HepG2 (cell line): ENCODE data around the gene ERH. TPM values are rescaled to one million over a fixed set of nuclear protein-coding genes. Genes with fewer than 3 reads are reported as not detected.

Experiments
- ATAC-seq: fragments of 200-7000 bp; cut with Tn5 transposase; 3 replicates; pipeline ENCODE4 v1.9.1; 2020; ENCODE audit warnings: mild to moderate bottlenecking, moderate library complexity
- BruUV-seq: library from RNA; stranded (reverse); fragments of 400-500 nt; replicated peaks from 2 replicates; lab custom pipeline; 2021; lab: Mats Ljungman, UMichigan
- CTCF ChIA-PET: fragments of 300-600 bp; formaldehyde crosslinking; extraction: SDS; loops from one replicate; lab custom pipeline; 2021; ENCODE audit warnings: low total read pairs, inconsistent platforms, low intra/inter-chr PET ratio; lab: Yijun Ruan, JAX
- POLR2A ChIA-PET: fragments of 350-600 bp; sonication (Branson Sonifier 250); formaldehyde crosslinking; loops from one replicate; lab custom pipeline; 2020; ENCODE audit warnings: antibody characterized with exemption, inconsistent platforms; lab: Yijun Ruan, JAX
- DNase-seq: peaks from one replicate; pipeline ENCODE4 v3.0.0-alpha.2; 2015; ENCODE audit warnings: low spot score
- FAIRE-seq: peaks from 3 replicates; lab custom pipeline; 2011; peaks lifted over from hg19 to GRCh38; lab: Jason Lieb, UNC
- H2AFZ ChIP-seq: one replicate; pipeline ENCODE4 v1.6.1; 2011; ENCODE audit warnings: low read length, inconsistent platforms
- H3K27ac ChIP-seq: fragments of 300-600 bp; 3 replicates; pipeline ENCODE4 v1.8.0; 2011; ENCODE audit warnings: mixed run types, mild to moderate bottlenecking, mixed read lengths, low read length, inconsistent platforms; ENCODE audit not compliant: insufficient read depth; ENCODE audit errors: extremely low read length
- H3K27me3 ChIP-seq, 2 experiments: fragments of 200-600 bp in 1 of 2; 2 replicates in 1 of 2; 3 replicates in 1 of 2; pipeline versions ENCODE4 v1.6.0 to v1.8.0; 2011; ENCODE audit warnings: low read length in 2 of 2, mild to moderate bottlenecking in 2 of 2, moderate library complexity in 2 of 2, inconsistent platforms in 1 of 2; ENCODE audit not compliant: insufficient read depth in 2 of 2, control insufficient read depth in 1 of 2
- H3K36me3 ChIP-seq, 2 experiments: fragments of 200-600 bp in 1 of 2; replicated peaks in 1 of 2; 2 replicates in 1 of 2; 3 replicates in 1 of 2; pipeline versions ENCODE4 v1.5.1 to v1.8.0; 2011; ENCODE audit warnings: low read length in 2 of 2, inconsistent platforms in 1 of 2; ENCODE audit not compliant: insufficient read depth in 2 of 2, control insufficient read depth in 1 of 2
- H3K4me1 ChIP-seq: 2 replicates; pipeline ENCODE4 v1.5.1; 2012; ENCODE audit warnings: low read length, inconsistent platforms; ENCODE audit not compliant: insufficient read depth
- H3K4me2 ChIP-seq: 2 replicates; pipeline ENCODE4 v1.6.0; 2011; ENCODE audit warnings: low read depth, low read length, inconsistent platforms
- H3K4me3 ChIP-seq, 3 experiments: fragments of 200-600 bp in 1 of 3; sonication (generic), shearing (Covaris generic) in 1 of 3; replicated peaks in 1 of 3; 2 replicates each; pipeline ENCODE4 v1.5.1; 2011 to 2016; ENCODE audit warnings: low read length in 3 of 3, inconsistent platforms in 2 of 3, low read depth in 2 of 3, mild to moderate bottlenecking in 2 of 3, control low read depth in 1 of 3, mixed read lengths in 1 of 3; ENCODE audit not compliant: insufficient read depth in 1 of 3
- H3K79me2 ChIP-seq: one replicate; pipeline ENCODE4 v1.6.1; 2011; ENCODE audit warnings: low read length, inconsistent platforms; ENCODE audit not compliant: insufficient read depth
- H3K9ac ChIP-seq: 2 replicates; pipeline ENCODE4 v1.6.0; 2011; ENCODE audit warnings: mild to moderate bottlenecking, low read depth, low read length, inconsistent platforms; ENCODE audit not compliant: insufficient read depth
- H3K9me3 ChIP-seq: 2 replicates; pipeline ENCODE4 v1.5.1; 2012; ENCODE audit warnings: mild to moderate bottlenecking, low read length
- H4K20me1 ChIP-seq: 2 replicates; pipeline ENCODE4 v1.6.0; 2011; ENCODE audit warnings: inconsistent platforms, mild to moderate bottlenecking, low read length, moderate library complexity; ENCODE audit not compliant: insufficient read depth
- CCDC6 ChIP-seq: sonication (generic); formaldehyde crosslinking; IDR thresholded peaks from 2 replicates; pipeline ENCODE4 v1.8.1; 2022; ENCODE audit warnings: mild to moderate bottlenecking, missing genetic modification reagents, moderate library complexity
- DMAP1 ChIP-seq: IDR thresholded peaks from 2 replicates; pipeline ENCODE4 v1.6.1; 2016
- KLF9 ChIP-seq: IDR thresholded peaks from 2 replicates; pipeline ENCODE4 v1.6.1; 2016; ENCODE audit warnings: low read depth
- MAFF ChIP-seq: IDR thresholded peaks from 2 replicates; pipeline ENCODE4 v1.6.1; 2011; ENCODE audit warnings: low read depth, low read length, improper control_type of control experiment
- MAFK ChIP-seq, 2 experiments: IDR thresholded peaks in 1 of 2; conservative IDR thresholded peaks in 1 of 2; 2 replicates each; pipeline ENCODE4 v1.6.1; 2011; ENCODE audit warnings: improper control_type of control experiment in 2 of 2, low read length in 2 of 2
- NCOA2 ChIP-seq: sonication (generic); formaldehyde crosslinking; IDR thresholded peaks from 2 replicates; pipeline ENCODE4 v1.8.0; 2022; ENCODE audit warnings: inconsistent platforms
- ONECUT2 ChIP-seq: sonication (generic); formaldehyde crosslinking; IDR thresholded peaks from 2 replicates; pipeline ENCODE4 v1.4.0; 2020; ENCODE audit warnings: missing genetic modification reagents
- SOX6 ChIP-seq, 2 experiments: fragments of 450-650 bp in 1 of 2; sonication (generic) in 1 of 2; formaldehyde crosslinking in 1 of 2; IDR thresholded peaks; 2 replicates each; pipeline versions ENCODE4 v1.4.0 to v1.6.1; 2017 to 2020; ENCODE audit warnings: antibody characterized with exemption in 1 of 2, mild to moderate bottlenecking in 1 of 2, missing genetic modification reagents in 1 of 2
- TBX2 ChIP-seq: sonication (generic); formaldehyde crosslinking; IDR thresholded peaks from 2 replicates; pipeline ENCODE4 v1.5.0; 2020; ENCODE audit warnings: missing genetic modification reagents, mild to moderate bottlenecking, borderline replicate concordance
- TBX3 ChIP-seq: fragments of 450-650 bp; IDR thresholded peaks from 2 replicates; pipeline ENCODE4 v1.6.1; 2017; ENCODE audit warnings: antibody characterized with exemption, mild to moderate bottlenecking, inconsistent platforms, borderline replicate concordance
- ZBTB8A ChIP-seq: sonication (generic); formaldehyde crosslinking; IDR thresholded peaks from 2 replicates; pipeline ENCODE4 v1.4.0; 2020; ENCODE audit warnings: mild to moderate bottlenecking, low read depth, missing genetic modification reagents, borderline replicate concordance
- ZFP36 ChIP-seq: fragments of 150-350 bp; IDR thresholded peaks from 2 replicates; pipeline ENCODE4 v1.6.1; 2018; ENCODE audit warnings: borderline replicate concordance, low read length, low read depth; ENCODE audit not compliant: partially characterized antibody
- ZNF7 ChIP-seq: IDR thresholded peaks from 2 replicates; pipeline ENCODE4 v1.6.1; 2016; ENCODE audit warnings: missing biosample characterization, missing genetic modification reagents
- ZNF720 ChIP-seq: sonication (generic); formaldehyde crosslinking; IDR thresholded peaks from 2 replicates; pipeline ENCODE4 v1.4.0; 2020; ENCODE audit warnings: missing genetic modification reagents
- in situ Hi-C: cut with HindIII; loops from 2 replicates; pipeline ENCODE4 v1.10.0; 2017; ENCODE audit warnings: low pct_unique_long_range_greater_than_20kb; ENCODE audit not compliant: extremely low pct_ligation_motif_present
- intact Hi-C: fragments of 100-400 bp; cut with micrococcal nuclease; formaldehyde crosslinking; loops from one replicate; pipeline ENCODE4 v1.10.0; 2022; ENCODE audit not compliant: unreplicated experiment
- polyA plus RNA-seq, 8 experiments: library from polyadenylated mRNA; depleted of rRNA in 3 of 8; stranded (reverse) in 7 of 8; unstranded in 1 of 8; fragments of >200 nt; fragmentation: Illumina TruSeq in 4 of 8; extraction: Trizol in 4 of 8; gene quantifications; 2 replicates each; pipeline versions ENCODE4 v1.2.1 to v1.2.3, GENCODE V29; 2011 to 2016; ENCODE audit warnings: low read depth in 4 of 8, missing spikeins in 1 of 8, mixed read lengths in 1 of 8; ENCODE audit not compliant: insufficient read depth in 1 of 8
- total RNA-seq, 5 experiments: library from RNA; depleted of rRNA; stranded (reverse); fragments of >200 nt; fragmentation: Illumina TruSeq; extraction: Trizol; gene quantifications; 2 replicates each; pipeline ENCODE4 v1.2.3, GENCODE V29; 2016; ENCODE audit warnings: low read depth in 1 of 5
- TF ChIP-seq, protein P1 (sequence below): sonication (generic); formaldehyde crosslinking; IDR thresholded peaks from 2 replicates; pipeline ENCODE4 v1.4.0; 2020; ENCODE audit warnings: missing genetic modification reagents, borderline replicate concordance
- TF ChIP-seq, protein P2 (sequence below): sonication (generic); formaldehyde crosslinking; IDR thresholded peaks from 2 replicates; pipeline ENCODE4 v1.9.0; 2021; ENCODE audit warnings: missing genetic modification reagents, mild to moderate bottlenecking, borderline replicate concordance
- TF ChIP-seq, protein P3 (sequence below): sonication (generic); formaldehyde crosslinking; conservative IDR thresholded peaks from 2 replicates; pipeline ENCODE4 v1.5.0; 2020; ENCODE audit warnings: missing genetic modification reagents
- TF ChIP-seq, protein P4 (sequence below): sonication (generic); formaldehyde crosslinking; IDR thresholded peaks from 2 replicates; pipeline ENCODE4 v1.5.0; 2020; ENCODE audit warnings: mild to moderate bottlenecking, missing genetic modification reagents, moderate library complexity

ERH gene
- total and polyA plus RNA-seq, 2 of the 13 experiments (the other 11 are each of a cell fraction or from before 2014, with no cell fraction given): 105 to 341 TPM

DNA sequence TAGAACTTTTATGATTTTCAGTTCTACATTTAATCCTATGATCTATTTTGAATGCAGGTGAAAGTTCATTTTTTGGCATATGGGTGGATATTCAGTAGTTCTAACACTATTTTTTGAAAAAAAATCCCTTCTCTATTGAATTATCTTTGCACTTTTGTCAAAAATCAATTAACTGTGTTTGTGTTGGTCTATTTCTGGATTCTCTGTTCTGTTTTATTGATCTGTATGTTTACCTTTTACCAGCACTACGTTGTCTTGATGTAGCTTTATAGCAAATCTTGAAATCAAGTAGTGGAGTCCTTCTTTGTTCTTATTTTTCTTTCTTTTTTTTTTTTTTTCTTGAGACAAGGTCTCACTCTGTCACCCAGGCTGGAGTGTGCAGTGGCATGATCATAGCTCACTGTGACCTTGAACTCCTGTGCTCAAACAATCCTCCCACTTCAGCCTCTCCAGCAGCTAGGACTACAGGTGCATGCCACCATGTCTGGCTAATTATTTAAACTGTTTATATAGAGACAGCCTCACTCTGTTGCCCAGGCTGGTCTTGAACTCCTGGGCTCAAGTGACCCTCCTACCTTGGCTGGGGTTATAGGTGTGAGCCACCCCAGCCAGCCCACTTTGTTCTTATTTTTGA lies 32.3 kb upstream of the ERH start (continued):
- TF ChIP-seq, protein P1, sequence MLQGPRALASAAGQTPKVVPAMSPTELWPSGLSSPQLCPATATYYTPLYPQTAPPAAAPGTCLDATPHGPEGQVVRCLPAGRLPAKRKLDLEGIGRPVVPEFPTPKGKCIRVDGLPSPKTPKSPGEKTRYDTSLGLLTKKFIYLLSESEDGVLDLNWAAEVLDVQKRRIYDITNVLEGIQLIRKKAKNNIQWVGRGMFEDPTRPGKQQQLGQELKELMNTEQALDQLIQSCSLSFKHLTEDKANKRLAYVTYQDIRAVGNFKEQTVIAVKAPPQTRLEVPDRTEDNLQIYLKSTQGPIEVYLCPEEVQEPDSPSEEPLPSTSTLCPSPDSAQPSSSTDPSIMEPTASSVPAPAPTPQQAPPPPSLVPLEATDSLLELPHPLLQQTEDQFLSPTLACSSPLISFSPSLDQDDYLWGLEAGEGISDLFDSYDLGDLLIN (CRISPR knock-in tag): no peak
- TF ChIP-seq SOX6 (IDR thresholded peaks at IDR 0.05) (no peak), SOX6 (CRISPR knock-in tag; IDR thresholded peaks at IDR 0.05) (peak; percentile 73), NCOA2 (CRISPR knock-in tag) (peak; percentile 63), ONECUT2 (CRISPR knock-in tag) (peak; percentile 86)

DNA sequence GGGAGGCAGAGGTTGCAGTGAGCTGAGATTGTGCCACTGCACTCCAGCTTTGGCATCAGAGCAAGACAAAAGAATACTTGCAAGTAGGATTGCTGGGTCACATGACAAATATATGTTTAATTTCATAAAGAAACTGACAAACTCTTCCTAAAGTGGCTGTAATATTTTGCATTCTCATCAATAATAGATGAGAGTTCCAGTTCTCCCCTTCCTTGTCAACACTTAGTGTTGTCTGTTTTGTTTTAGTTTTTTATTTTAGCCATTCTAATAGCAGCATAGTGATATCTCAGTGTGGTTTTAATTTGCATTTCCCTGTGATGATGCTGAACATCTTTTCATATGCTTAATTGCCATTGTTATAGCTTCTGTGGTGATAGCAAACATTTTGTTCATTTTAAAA lies 31.5 kb upstream of the ERH start:
- DNase-seq (no peak), FAIRE-seq (no peak), ATAC-seq (no peak)
- CTCF ChIA-PET: no interaction called here
- Histone ChIP-seq H3K9ac (no peak overlapping the region), H3K79me2 (peaks cover 23% of the 10 kb centered on the region), H3K4me1 (peaks cover 19% of the 10 kb centered on the region), H3K36me3 (peaks cover 9 to 24% of the 10 kb centered on the region in 2 experiments; a peak in 4 of 5 replicates), H3K27me3 (no peaks in the 10 kb centered on the region), H3K4me3 (no peak overlapping the region), H3K9me3 (no peaks in the 10 kb centered on the region), H2AFZ (no peak overlapping the region), H4K20me1 (0 out of 2 replicates have a peak, but pooled peaks cover 4% of the 10 kb centered on the region), H3K4me2 (no peak overlapping the region), H3K27ac (peak overlapping the region; percentile 39)
- POLR2A ChIA-PET: no interaction called here
- intact Hi-C loops: loop anchor here (1.0 kb wide), 1 partner anchor 31 kb away; the partner anchor contains the start of genes ERH and SLC39A9
- BruUV-seq: no TSS peak
- in situ Hi-C loops: no loop called here
- TF ChIP-seq ZNF720: no peak
- TF ChIP-seq, protein P2, sequence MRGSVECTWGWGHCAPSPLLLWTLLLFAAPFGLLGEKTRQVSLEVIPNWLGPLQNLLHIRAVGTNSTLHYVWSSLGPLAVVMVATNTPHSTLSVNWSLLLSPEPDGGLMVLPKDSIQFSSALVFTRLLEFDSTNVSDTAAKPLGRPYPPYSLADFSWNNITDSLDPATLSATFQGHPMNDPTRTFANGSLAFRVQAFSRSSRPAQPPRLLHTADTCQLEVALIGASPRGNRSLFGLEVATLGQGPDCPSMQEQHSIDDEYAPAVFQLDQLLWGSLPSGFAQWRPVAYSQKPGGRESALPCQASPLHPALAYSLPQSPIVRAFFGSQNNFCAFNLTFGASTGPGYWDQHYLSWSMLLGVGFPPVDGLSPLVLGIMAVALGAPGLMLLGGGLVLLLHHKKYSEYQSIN: no peak
- TF ChIP-seq, protein P3, sequence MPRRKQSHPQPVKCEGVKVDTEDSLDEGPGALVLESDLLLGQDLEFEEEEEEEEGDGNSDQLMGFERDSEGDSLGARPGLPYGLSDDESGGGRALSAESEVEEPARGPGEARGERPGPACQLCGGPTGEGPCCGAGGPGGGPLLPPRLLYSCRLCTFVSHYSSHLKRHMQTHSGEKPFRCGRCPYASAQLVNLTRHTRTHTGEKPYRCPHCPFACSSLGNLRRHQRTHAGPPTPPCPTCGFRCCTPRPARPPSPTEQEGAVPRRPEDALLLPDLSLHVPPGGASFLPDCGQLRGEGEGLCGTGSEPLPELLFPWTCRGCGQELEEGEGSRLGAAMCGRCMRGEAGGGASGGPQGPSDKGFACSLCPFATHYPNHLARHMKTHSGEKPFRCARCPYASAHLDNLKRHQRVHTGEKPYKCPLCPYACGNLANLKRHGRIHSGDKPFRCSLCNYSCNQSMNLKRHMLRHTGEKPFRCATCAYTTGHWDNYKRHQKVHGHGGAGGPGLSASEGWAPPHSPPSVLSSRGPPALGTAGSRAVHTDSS: no peak
- peak; percentile 12 to 55; a peak in 1 of 4 replicates for TF ChIP-seq MAFK (conservative IDR thresholded peaks at IDR 0.05 in 1 of 2, IDR thresholded peaks at IDR 0.05 in 1 of 2; ENCODE audit: low read length in 2 of 2)
- no peak for TF ChIP-seq DMAP1 (CRISPR knock-in tag)
- TF ChIP-seq, protein P4, sequence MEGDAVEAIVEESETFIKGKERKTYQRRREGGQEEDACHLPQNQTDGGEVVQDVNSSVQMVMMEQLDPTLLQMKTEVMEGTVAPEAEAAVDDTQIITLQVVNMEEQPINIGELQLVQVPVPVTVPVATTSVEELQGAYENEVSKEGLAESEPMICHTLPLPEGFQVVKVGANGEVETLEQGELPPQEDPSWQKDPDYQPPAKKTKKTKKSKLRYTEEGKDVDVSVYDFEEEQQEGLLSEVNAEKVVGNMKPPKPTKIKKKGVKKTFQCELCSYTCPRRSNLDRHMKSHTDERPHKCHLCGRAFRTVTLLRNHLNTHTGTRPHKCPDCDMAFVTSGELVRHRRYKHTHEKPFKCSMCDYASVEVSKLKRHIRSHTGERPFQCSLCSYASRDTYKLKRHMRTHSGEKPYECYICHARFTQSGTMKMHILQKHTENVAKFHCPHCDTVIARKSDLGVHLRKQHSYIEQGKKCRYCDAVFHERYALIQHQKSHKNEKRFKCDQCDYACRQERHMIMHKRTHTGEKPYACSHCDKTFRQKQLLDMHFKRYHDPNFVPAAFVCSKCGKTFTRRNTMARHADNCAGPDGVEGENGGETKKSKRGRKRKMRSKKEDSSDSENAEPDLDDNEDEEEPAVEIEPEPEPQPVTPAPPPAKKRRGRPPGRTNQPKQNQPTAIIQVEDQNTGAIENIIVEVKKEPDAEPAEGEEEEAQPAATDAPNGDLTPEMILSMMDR (CRISPR knock-in tag): no peak
- peak; percentile 98 for TF ChIP-seq ZNF7 (CRISPR knock-in tag)
- TF ChIP-seq CCDC6 (CRISPR knock-in tag): no peak
- no peak for TF ChIP-seq TBX3
- TF ChIP-seq ZBTB8A (CRISPR knock-in tag): no peak
- 0 out of 2 replicates have a peak, but pooled peaks have one; percentile 14 for TF ChIP-seq MAFF
- no peak for TF ChIP-seq ZFP36
- no peak for TF ChIP-seq TBX2 (CRISPR knock-in tag)
- no peak for TF ChIP-seq KLF9 (CRISPR knock-in tag)
